ENCODE results near the gene KASH5.

Gene KASH5

GRCh38 chr19:49390131-49390928 is 2.3 kb downstream of the KASH5 start:
- Histone ChIP-seq H3K27me3 (ENCODE audit: control insufficient read depth in 1 of 2, insufficient read depth in 2 of 2, low read length in 2 of 2) (peaks cover 0 to 14% of the 10 kb centered on the region in 2 donors), H3K9me3 (ENCODE audit: low read length) (no peaks in the 10 kb centered on the region), H3K9ac (ENCODE audit: low read length) (no peak overlapping the region), H3K4me3 (ENCODE audit: low read depth in 1 of 2, low read length in 2 of 2) (no peak overlapping the region), H3K27ac (ENCODE audit: low read depth, low read length) (no peak overlapping the region), H3K36me3 (ENCODE audit: insufficient read depth, low read length) (no peaks in the 10 kb centered on the region), H3K4me1 (ENCODE audit: insufficient read depth, low read length) (no peaks in the 10 kb centered on the region)

GRCh38 chr19:49390929-49391359 is 2.9 kb downstream of the KASH5 start:
- Histone ChIP-seq H3K9ac (ENCODE audit: low read length) (no peak overlapping the region), H3K27ac (ENCODE audit: low read depth, low read length) (no peak overlapping the region), H3K4me3 (ENCODE audit: low read depth in 1 of 2, low read length in 2 of 2) (no peak overlapping the region), H3K36me3 (ENCODE audit: insufficient read depth, low read length) (no peaks in the 10 kb centered on the region), H3K4me1 (ENCODE audit: insufficient read depth, low read length) (no peaks in the 10 kb centered on the region), H3K9me3 (ENCODE audit: low read length) (no peaks in the 10 kb centered on the region), H3K27me3 (ENCODE audit: control insufficient read depth in 1 of 2, insufficient read depth in 2 of 2, low read length in 2 of 2) (peaks cover 0 to 14% of the 10 kb centered on the region in 2 donors)

- peaks cover 0 to 14% of the 10 kb centered on the region in 2 donors for H3K27me3 ChIP-seq (ENCODE audit: control insufficient read depth in 1 of 2, insufficient read depth in 2 of 2, low read length in 2 of 2)
- no peaks in the 10 kb centered on the region for H3K4me1 ChIP-seq (ENCODE audit: insufficient read depth, low read length)
- H3K27ac ChIP-seq (ENCODE audit: low read depth, low read length): no peak overlapping the region
- H3K4me3 ChIP-seq (ENCODE audit: low read depth in 1 of 2, low read length in 2 of 2): no peak overlapping the region
- no peaks in the 10 kb centered on the region for H3K9me3 ChIP-seq (ENCODE audit: low read length)
- no peak overlapping the region for H3K9ac ChIP-seq (ENCODE audit: low read length)
- no peaks in the 10 kb centered on the region for H3K36me3 ChIP-seq (ENCODE audit: insufficient read depth, low read length)
Observed at GRCh38 chr19:49391581-49392399, 3.7 kb downstream of the KASH5 start.

- Histone ChIP-seq H3K9ac (ENCODE audit: low read length) (no peak overlapping the region), H3K36me3 (ENCODE audit: insufficient read depth, low read length) (no peaks in the 10 kb centered on the region), H3K27ac (ENCODE audit: low read depth, low read length) (no peak overlapping the region), H3K4me3 (ENCODE audit: low read depth in 1 of 2, low read length in 2 of 2) (no peak overlapping the region), H3K27me3 (ENCODE audit: control insufficient read depth in 1 of 2, insufficient read depth in 2 of 2, low read length in 2 of 2) (peaks cover 0 to 14% of the 10 kb centered on the region in 2 donors), H3K9me3 (ENCODE audit: low read length) (no peaks in the 10 kb centered on the region), H3K4me1 (ENCODE audit: insufficient read depth, low read length) (no peaks in the 10 kb centered on the region)
Observed at GRCh38 chr19:49393881-49394280, 5.8 kb downstream of the KASH5 start.

GRCh38 chr19:49395581-49396407 is 7.7 kb downstream of the KASH5 start:
- Histone ChIP-seq H3K27ac (ENCODE audit: low read depth, low read length) (no peak overlapping the region), H3K9ac (ENCODE audit: low read length) (no peak overlapping the region), H3K9me3 (ENCODE audit: low read length) (no peaks in the 10 kb centered on the region), H3K27me3 (ENCODE audit: control insufficient read depth in 1 of 2, insufficient read depth in 2 of 2, low read length in 2 of 2) (peaks cover 0 to 14% of the 10 kb centered on the region in 2 donors), H3K4me1 (ENCODE audit: insufficient read depth, low read length) (no peaks in the 10 kb centered on the region), H3K4me3 (ENCODE audit: low read depth in 1 of 2, low read length in 2 of 2) (no peak overlapping the region), H3K36me3 (ENCODE audit: insufficient read depth, low read length) (no peaks in the 10 kb centered on the region)

GRCh38 chr19:49396738-49397505 is 8.9 kb downstream of the KASH5 start:
- Histone ChIP-seq H3K4me3 (ENCODE audit: low read depth in 1 of 2, low read length in 2 of 2) (no peak overlapping the region), H3K27ac (ENCODE audit: low read depth, low read length) (no peak overlapping the region), H3K36me3 (ENCODE audit: insufficient read depth, low read length) (no peaks in the 10 kb centered on the region), H3K4me1 (ENCODE audit: insufficient read depth, low read length) (no peaks in the 10 kb centered on the region), H3K9ac (ENCODE audit: low read length) (no peak overlapping the region), H3K9me3 (ENCODE audit: low read length) (no peaks in the 10 kb centered on the region), H3K27me3 (ENCODE audit: control insufficient read depth in 1 of 2, insufficient read depth in 2 of 2, low read length in 2 of 2) (peaks cover 0 to 14% of the 10 kb centered on the region in 2 donors)

GRCh38 chr19:49398001-49398615 is 10.1 kb downstream of the KASH5 start:
- H3K27me3 ChIP-seq (ENCODE audit: control insufficient read depth in 1 of 2, insufficient read depth in 2 of 2, low read length in 2 of 2): peaks cover 0 to 14% of the 10 kb centered on the region in 2 donors
- H3K27ac ChIP-seq (ENCODE audit: low read depth, low read length): no peak overlapping the region

GRCh38 chr19:49398931-49399330 is 10.9 kb downstream of the KASH5 start:
- Histone ChIP-seq H3K4me1 (ENCODE audit: insufficient read depth, low read length) (no peaks in the 10 kb centered on the region), H3K36me3 (ENCODE audit: insufficient read depth, low read length) (no peaks in the 10 kb centered on the region), H3K9me3 (ENCODE audit: low read length) (no peaks in the 10 kb centered on the region), H3K27me3 (ENCODE audit: control insufficient read depth in 1 of 2, insufficient read depth in 2 of 2, low read length in 2 of 2) (peaks cover 0 to 13% of the 10 kb centered on the region in 2 donors), H3K4me3 (ENCODE audit: low read depth in 1 of 2, low read length in 2 of 2) (no peak overlapping the region), H3K27ac (ENCODE audit: low read depth, low read length) (no peak overlapping the region), H3K9ac (ENCODE audit: low read length) (no peak overlapping the region)

More at GRCh38 chr19:49398001-49398615, 10.1 kb downstream of the KASH5 start:
- Histone ChIP-seq H3K4me1 (ENCODE audit: insufficient read depth, low read length) (no peaks in the 10 kb centered on the region), H3K36me3 (ENCODE audit: insufficient read depth, low read length) (no peaks in the 10 kb centered on the region), H3K9ac (ENCODE audit: low read length) (no peak overlapping the region), H3K9me3 (ENCODE audit: low read length) (no peaks in the 10 kb centered on the region), H3K4me3 (ENCODE audit: low read depth in 1 of 2, low read length in 2 of 2) (no peak overlapping the region)

- Histone ChIP-seq H3K9ac (ENCODE audit: low read length) (no peak overlapping the region), H3K36me3 (ENCODE audit: insufficient read depth, low read length) (no peaks in the 10 kb centered on the region), H3K4me1 (ENCODE audit: insufficient read depth, low read length) (no peaks in the 10 kb centered on the region), H3K4me3 (ENCODE audit: low read depth in 1 of 2, low read length in 2 of 2) (no peak overlapping the region), H3K9me3 (ENCODE audit: low read length) (no peaks in the 10 kb centered on the region), H3K27me3 (ENCODE audit: control insufficient read depth in 1 of 2, insufficient read depth in 2 of 2, low read length in 2 of 2) (peaks cover 0 to 2% of the 10 kb centered on the region in 2 donors), H3K27ac (ENCODE audit: low read depth, low read length) (no peak overlapping the region)
Observed at GRCh38 chr19:49400029-49400428, 12.0 kb downstream of the KASH5 start.

GRCh38 chr19:49403404-49404187 is 15.5 kb downstream of the KASH5 start:
- no peaks in the 10 kb centered on the region for H3K9me3 ChIP-seq (ENCODE audit: low read length)
- no peak overlapping the region for H3K27ac ChIP-seq (ENCODE audit: low read depth, low read length)
- H3K27me3 ChIP-seq (ENCODE audit: control insufficient read depth in 1 of 2, insufficient read depth in 2 of 2, low read length in 2 of 2): no peaks in the 10 kb centered on the region
- no peak overlapping the region for H3K9ac ChIP-seq (ENCODE audit: low read length)
- no peaks in the 10 kb centered on the region for H3K36me3 ChIP-seq (ENCODE audit: insufficient read depth, low read length)
- no peak overlapping the region for H3K4me3 ChIP-seq (ENCODE audit: low read depth in 1 of 2, low read length in 2 of 2)
- no peaks in the 10 kb centered on the region for H3K4me1 ChIP-seq (ENCODE audit: insufficient read depth, low read length)
